Esophagus muscularis mucosa (tissue), 4 donors: Measurements from ENCODE around the gene BRCA2. TPM values are rescaled to one million over a fixed set of nuclear protein-coding genes. Genes with fewer than 3 reads are reported as not detected.

ENCODE experiments used
- DNase-seq: peaks from one replicate; pipeline ENCODE4 v3.0.0-alpha.2; 2017; ENCODE audit errors: extremely low spot score
- H3K27ac ChIP-seq, 4 donors: fragments of 200-600 bp; sonication (generic); replicated peaks in 1 of 4; 1 replicate in 3 of 4; 2 replicates in 1 of 4; pipeline ENCODE4 v1.5.1; 2016 to 2019; ENCODE audit warnings: mild to moderate bottlenecking in 1 of 4
- H3K27me3 ChIP-seq, 4 donors: fragments of 200-600 bp; sonication (generic); one replicate each; pipeline versions ENCODE4 v1.5.1 to v1.6.0; 2016 to 2019
- H3K36me3 ChIP-seq, 4 donors: fragments of 200-600 bp; sonication (generic); one replicate each; pipeline ENCODE4 v1.5.1; 2016 to 2019
- H3K4me1 ChIP-seq, 4 donors: fragments of 200-600 bp; sonication (generic); one replicate each; pipeline ENCODE4 v1.5.1; 2016 to 2019
- H3K4me3 ChIP-seq, 4 donors: fragments of 200-600 bp; sonication (generic); 1 replicate in 2 of 4; 2 replicates in 2 of 4; pipeline ENCODE4 v1.5.1; 2016 to 2019; ENCODE audit warnings: mild to moderate bottlenecking in 4 of 4, moderate library complexity in 1 of 4
- H3K9me3 ChIP-seq, 4 donors: fragments of 200-600 bp; sonication (generic); 1 replicate in 3 of 4; 2 replicates in 1 of 4; pipeline ENCODE4 v1.5.1; 2016 to 2019
- CTCF ChIP-seq, 3 experiments: fragments of 200-600 bp in 2 of 3; fragments of 450-650 bp in 1 of 3; sonication (generic) in 2 of 3; IDR thresholded peaks; one replicate each; pipeline ENCODE4 v1.5.1; 2017 to 2019; ENCODE audit warnings: antibody characterized with exemption in 3 of 3, mild to moderate bottlenecking in 2 of 3, moderate library complexity in 1 of 3
- EP300 ChIP-seq: sonication (generic); formaldehyde crosslinking; IDR thresholded peaks from one replicate; pipeline ENCODE4 v1.6.1; 2017; ENCODE audit warnings: antibody characterized with exemption
- POLR2A ChIP-seq: fragments of 450-650 bp; IDR thresholded peaks from one replicate; pipeline ENCODE4 v1.6.1; 2017; ENCODE audit warnings: antibody characterized with exemption, moderate library complexity, mild to moderate bottlenecking, low read depth
- POLR2AphosphoS5 ChIP-seq, 2 donors: sonication (generic); formaldehyde crosslinking; IDR thresholded peaks; one replicate each; pipeline ENCODE4 v1.6.1; 2017; ENCODE audit warnings: antibody characterized with exemption in 2 of 2
- WGBS: methylation state at CpG from one replicate; pipeline ENCODE4 v1.1.5; 2018; 5-methylcytosine and 5-hydroxymethylcytosine counted together
- intact Hi-C: fragments of 100-400 bp; cut with DNase I; formaldehyde crosslinking; loops from one replicate; pipeline ENCODE4 v1.15.1; 2023
- total RNA-seq, 4 donors: library from RNA; depleted of rRNA; stranded (reverse); fragments of >200 nt; gene quantifications; one replicate each; pipeline versions ENCODE4 v1.1.0 to v1.2.1, GENCODE V29; 2016

The BRCA2 gene
- total RNA-seq, 4 donors from 2014 or later, result 0.32 to 0.83 (median 0.38) TPM

GRCh38 chr13:32320528-32320927 lies 5.2 kb downstream of the BRCA2 start:
- WGBS, result 83% methylated on average over 4 of the region's 4 CpGs
- intact Hi-C loops, result no loop called here
- Histone ChIP-seq H3K4me1 (peaks cover 0 to 8% (median 7%) of the 10 kb centered on the region in 4 donors), H3K27ac (no peak overlapping the region), H3K36me3 (no peaks in the 10 kb centered on the region), H3K9me3 (no peaks in the 10 kb centered on the region), H3K27me3 (no peaks in the 10 kb centered on the region), H3K4me3 (no peak overlapping the region)
- TF ChIP-seq EP300, result no peak
- TF ChIP-seq POLR2A, result no peak
- TF ChIP-seq CTCF (IDR thresholded peaks at IDR 0.05), result no peak
- no peak for TF ChIP-seq POLR2AphosphoS5 (IDR thresholded peaks at IDR 0.05)
- DNase-seq, result no peak

GRCh38 chr13:32323912-32324311 lies 8.6 kb downstream of the BRCA2 start:
- no peak for DNase-seq
- H3K4me1 ChIP-seq, result no peaks in the 10 kb centered on the region
- H3K27me3 ChIP-seq, result no peaks in the 10 kb centered on the region
- H3K36me3 ChIP-seq, result no peaks in the 10 kb centered on the region
- no peak overlapping the region for H3K4me3 ChIP-seq
- intact Hi-C loops, result no loop called here
- TF ChIP-seq POLR2AphosphoS5 (IDR thresholded peaks at IDR 0.05) (no peak), CTCF (IDR thresholded peaks at IDR 0.05) (no peak), POLR2A (no peak), EP300 (no peak)
- no peaks in the 10 kb centered on the region for H3K9me3 ChIP-seq
- H3K27ac ChIP-seq, result no peak overlapping the region

GRCh38 chr13:32330441-32330840 lies 15.1 kb downstream of the BRCA2 start:
- H3K27me3 ChIP-seq, result no peaks in the 10 kb centered on the region
- H3K4me1 ChIP-seq, result no peaks in the 10 kb centered on the region
- WGBS, result 90% methylated on average over 2 of the region's 2 CpGs
- intact Hi-C loops, result no loop called here
- TF ChIP-seq CTCF (IDR thresholded peaks at IDR 0.05), result no peak
- TF ChIP-seq POLR2AphosphoS5 (IDR thresholded peaks at IDR 0.05), result no peak
- DNase-seq, result no peak
- no peak overlapping the region for H3K4me3 ChIP-seq
- H3K9me3 ChIP-seq, result no peaks in the 10 kb centered on the region
- no peak overlapping the region for H3K27ac ChIP-seq
- no peaks in the 10 kb centered on the region for H3K36me3 ChIP-seq

- Histone ChIP-seq H3K36me3 (no peaks in the 10 kb centered on the region), H3K4me3 (no peak overlapping the region), H3K27me3 (no peaks in the 10 kb centered on the region), H3K27ac (no peak overlapping the region), H3K9me3 (no peaks in the 10 kb centered on the region), H3K4me1 (no peaks in the 10 kb centered on the region)
- no peak for TF ChIP-seq CTCF (IDR thresholded peaks at IDR 0.05)
- no peak for TF ChIP-seq POLR2AphosphoS5 (IDR thresholded peaks at IDR 0.05)
- no peak for TF ChIP-seq EP300
- no peak for TF ChIP-seq POLR2A
- 69% methylated on average over 2 of the region's 2 CpGs for WGBS
- no peak for DNase-seq
- intact Hi-C loops, result no loop called here
Measured at GRCh38 chr13:32334671-32335070, 19.4 kb downstream of the BRCA2 start.

GRCh38 chr13:32340914-32341313 lies 25.6 kb downstream of the BRCA2 start:
- 86% methylated on average over 3 of the region's 3 CpGs for WGBS
- H3K4me1 ChIP-seq, result no peaks in the 10 kb centered on the region
- TF ChIP-seq CTCF (IDR thresholded peaks at IDR 0.05) (no peak), EP300 (no peak), POLR2AphosphoS5 (IDR thresholded peaks at IDR 0.05) (no peak), POLR2A (no peak)
- no peaks in the 10 kb centered on the region for H3K36me3 ChIP-seq
- no peaks in the 10 kb centered on the region for H3K27me3 ChIP-seq
- no peak overlapping the region for H3K27ac ChIP-seq
- no peak overlapping the region for H3K4me3 ChIP-seq
- intact Hi-C loops, result no loop called here
- DNase-seq, result no peak
- H3K9me3 ChIP-seq, result no peaks in the 10 kb centered on the region
